Measurements from ENCODE around the gene GORASP1. TPM values are rescaled to one million over a fixed set of nuclear protein-coding genes. Genes with fewer than 3 reads are reported as not detected.

Gene GORASP1
- total and polyA plus RNA-seq, 2 of the 8 experiments (the other 6 are each of a cell fraction or from before 2014, with no cell fraction given), result 33.4 to 33.5 TPM

DNA sequence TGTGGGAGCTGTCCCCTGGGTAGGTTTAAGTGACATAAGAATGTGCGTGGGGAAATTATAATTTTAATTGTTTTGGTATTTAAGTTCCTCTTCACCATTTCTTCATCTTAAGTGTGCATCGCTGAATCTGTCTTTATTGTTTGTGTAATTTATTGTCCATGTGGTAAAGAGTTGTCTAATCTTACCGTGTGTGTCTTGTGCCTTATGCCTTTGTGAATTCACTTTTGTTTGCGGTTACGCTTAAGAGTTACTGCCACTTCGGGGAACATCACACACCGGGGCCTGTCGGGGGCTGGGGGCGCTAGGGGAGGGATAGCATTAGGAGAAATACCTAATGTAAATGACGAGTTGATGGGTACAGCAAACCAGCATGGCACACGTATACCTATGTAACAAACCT, 54.8 kb downstream of the GORASP1 start:
- Histone ChIP-seq H3K9ac (replicated peaks in 1 of 4; ENCODE audit: extremely low read depth in 1 of 4, low read depth in 3 of 4, low read length in 3 of 4) (peak overlapping the region in 3 of 4 experiments; percentile 80 to 97 (median 96); a peak in 6 of 7 replicates), H3K23ac (ENCODE audit: insufficient read length) (no peak overlapping the region), H3K4ac (replicated peaks; ENCODE audit: insufficient read length, low read depth, low read length) (no peak overlapping the region), H2BK15ac (ENCODE audit: low read length) (no peak overlapping the region), H3K4me3 (ENCODE audit: extremely low read depth in 1 of 4, insufficient read depth in 2 of 4, low read depth in 3 of 4, low read length in 4 of 4) (peak overlapping the region; percentile 66 to 88 (median 72)), H2BK120ac (replicated peaks; ENCODE audit: low read depth, low read length) (no peak overlapping the region), H2AK5ac (ENCODE audit: low read depth, low read length) (no peak overlapping the region), H3K18ac (ENCODE audit: extremely low read depth, low read length) (no peak overlapping the region; the same call in 1 of the 2 replicates), H3K9me3 (ENCODE audit: insufficient read depth in 2 of 2, low read depth in 1 of 2, low read length in 1 of 2) (no peaks in the 10 kb centered on the region), H3K36me3 (ENCODE audit: control insufficient read depth in 2 of 4, insufficient read depth in 4 of 4, low read length in 3 of 4) (no peaks in the 10 kb centered on the region), H2BK12ac (ENCODE audit: low read depth, low read length) (no peak overlapping the region), H3K27ac (ENCODE audit: low read depth, low read length) (peak overlapping the region; percentile 98), H3K79me2 (ENCODE audit: control insufficient read depth in 1 of 2, insufficient read depth in 2 of 2, low read length in 2 of 2) (peaks cover 3 to 50% of the 10 kb centered on the region in 2 experiments), H3K23me2 (ENCODE audit: low read depth, low read length) (peaks cover 6% of the 10 kb centered on the region; the same call in 1 of the 2 replicates), H4K8ac (ENCODE audit: extremely low read depth, insufficient read depth, low read length) (no peak overlapping the region), H3K14ac (ENCODE audit: insufficient read length) (no peak overlapping the region), H3K79me1 (ENCODE audit: low read depth, low read length) (peaks cover 2% of the 10 kb centered on the region; the same call in 1 of the 2 replicates), H3K56ac (replicated peaks; ENCODE audit: insufficient read length, low read depth, low read length) (no peak overlapping the region), H2AFZ (ENCODE audit: low read length) (no peak overlapping the region), H2BK5ac (ENCODE audit: low read depth, low read length) (no peak overlapping the region; the same call in 1 of the 2 replicates), H3K27me3 (replicated peaks in 1 of 4; ENCODE audit: control insufficient read depth in 3 of 4, extremely low read depth in 1 of 4, insufficient read depth in 3 of 4, low read length in 3 of 4) (no peaks in the 10 kb centered on the region), H2BK20ac (ENCODE audit: low read length) (no peak overlapping the region), H4K20me1 (replicated peaks in 1 of 2; ENCODE audit: control insufficient read depth in 1 of 2, insufficient read depth in 2 of 2, low read length in 2 of 2) (peaks cover 0 to 2% of the 10 kb centered on the region in 2 experiments), H4K91ac (replicated peaks; ENCODE audit: insufficient read length, low read length) (no peak overlapping the region), H3K4me2 (ENCODE audit: insufficient read depth in 1 of 2, low read depth in 2 of 2, low read length in 2 of 2) (peak overlapping the region; percentile 75 to 85), H4K5ac (ENCODE audit: insufficient read length, low read depth, low read length) (peak overlapping the region; percentile 90), H3K4me1 (replicated peaks in 1 of 4; ENCODE audit: control insufficient read depth in 3 of 4, insufficient read depth in 4 of 4, low read length in 3 of 4) (peaks cover 0 to 6% (median 0%) of the 10 kb centered on the region in 4 experiments; a peak in 1 of 7 replicates)
- CTCF ChIA-PET (ENCODE audit: partially characterized antibody), result no interaction called here
- FAIRE-seq (no peak), DNase-seq (ENCODE audit: low read depth in 1 of 2, low spot score in 2 of 2) (no peak)
- 3% methylated on average over 11 of the region's 11 CpGs; no CpG with 5 or more reads in 1 of the 2 experiments for WGBS, 2 experiments (ENCODE audit: extremely low coverage in 1 of 2, insufficient coverage in 1 of 2, insufficient read length in 1 of 2, insufficient replicate concordance in 2 of 2, low coverage in 1 of 2, low lambda C conversion rate in 2 of 2, missing lambda C conversion rate in 1 of 2)
- POLR2A ChIA-PET (ENCODE audit: partially characterized antibody), result interaction anchor here (1.0 kb wide), 1 partner anchor 31 kb away, joined by 3 read pairs; no protein-coding TSS in a partner anchor
- TF ChIP-seq SP2 (IDR thresholded peaks at IDR 0.05; ENCODE audit: low read length), result no peak
- no peak for TF ChIP-seq EZH2 (IDR thresholded peaks at IDR 0.05; ENCODE audit: low read depth, low read length, severe bottlenecking)
- TF ChIP-seq RBBP5 (IDR thresholded peaks at IDR 0.05; ENCODE audit: borderline replicate concordance, low read depth, low read length), result no peak

All from H1 (cell line).